SK-N-SH treated with all-trans-retinoic acid at 6 μM for 48 hours (cell line): ENCODE results near the gene UBE2H.

ENCODE experiments used
- CSDC2 ChIP-seq: fragments of 250-450 bp; sonication (Bioruptor Pico); IDR thresholded peaks from 2 replicates; pipeline ENCODE4 v1.5.0; 2020; ENCODE audit warnings: mild to moderate bottlenecking, moderate library complexity
- GLIS3 ChIP-seq: fragments of 250-450 bp; sonication (Bioruptor Pico); IDR thresholded peaks from 2 replicates; pipeline ENCODE4 v1.5.0; 2020; ENCODE audit warnings: mild to moderate bottlenecking, moderate library complexity
- OSR1 ChIP-seq: fragments of 250-450 bp; sonication (Bioruptor Pico); IDR thresholded peaks from 2 replicates; pipeline ENCODE4 v1.8.0; 2022; ENCODE audit warnings: moderate library complexity, mild to moderate bottlenecking, inconsistent platforms
- PATZ1 ChIP-seq: fragments of 250-450 bp; sonication (Bioruptor Pico); IDR thresholded peaks from 2 replicates; pipeline ENCODE4 v1.8.0; 2020; ENCODE audit warnings: mild to moderate bottlenecking, moderate library complexity, borderline replicate concordance
- RARB ChIP-seq: fragments of 250-450 bp; sonication (Bioruptor Pico); IDR thresholded peaks from 2 replicates; pipeline ENCODE4 v1.8.0; 2021; ENCODE audit warnings: mild to moderate bottlenecking, moderate library complexity
- SNAI2 ChIP-seq: fragments of 250-450 bp; sonication (Bioruptor Pico); IDR thresholded peaks from 2 replicates; pipeline ENCODE4 v1.5.0; 2020; ENCODE audit warnings: mild to moderate bottlenecking, moderate library complexity
- TOX ChIP-seq: fragments of 250-450 bp; sonication (Bioruptor Pico); IDR thresholded peaks from 2 replicates; pipeline ENCODE4 v1.8.0; 2021; ENCODE audit warnings: mild to moderate bottlenecking, moderate library complexity, borderline replicate concordance
- ZC3H10 ChIP-seq: fragments of 250-450 bp; sonication (Bioruptor Pico); IDR thresholded peaks from 2 replicates; pipeline ENCODE4 v1.5.1; 2021; ENCODE audit warnings: mild to moderate bottlenecking, moderate library complexity
- ZFP3 ChIP-seq: fragments of 250-450 bp; sonication (Bioruptor Pico); IDR thresholded peaks from 2 replicates; pipeline ENCODE4 v1.5.0; 2020; ENCODE audit warnings: mild to moderate bottlenecking, moderate library complexity
- ZFP30 ChIP-seq: fragments of 450-650 bp; formaldehyde crosslinking; IDR thresholded peaks from 2 replicates; pipeline ENCODE4 v1.5.0; 2022; ENCODE audit warnings: mild to moderate bottlenecking, moderate library complexity
- ZNF565 ChIP-seq: fragments of 450-650 bp; formaldehyde crosslinking; conservative IDR thresholded peaks from 2 replicates; pipeline ENCODE4 v1.5.0; 2020; ENCODE audit warnings: low read depth, mild to moderate bottlenecking, moderate library complexity
- ZNF8 ChIP-seq: fragments of 450-650 bp; formaldehyde crosslinking; IDR thresholded peaks from 2 replicates; pipeline ENCODE4 v1.5.0; 2020; ENCODE audit warnings: mild to moderate bottlenecking, moderate library complexity

GRCh38 chr7:129875745-129876411 lies 76.9 kb downstream of the UBE2H start:
- TF ChIP-seq ZFP30 (CRISPR knock-in tag), result no peak
- no peak for TF ChIP-seq TOX
- TF ChIP-seq OSR1 (CRISPR knock-in tag), result no peak
- no peak for TF ChIP-seq ZC3H10
- TF ChIP-seq PATZ1 (CRISPR knock-in tag), result no peak
- TF ChIP-seq ZNF8 (CRISPR knock-in tag), result no peak
- no peak for TF ChIP-seq ZFP3 (CRISPR knock-in tag)
- TF ChIP-seq ZNF565, result no peak
- no peak for TF ChIP-seq RARB (CRISPR knock-in tag)
- no peak for TF ChIP-seq SNAI2 (CRISPR knock-in tag)
- TF ChIP-seq GLIS3 (CRISPR knock-in tag), result no peak
- TF ChIP-seq CSDC2 (CRISPR knock-in tag), result no peak
